Activated CD8-positive, alpha-beta T cell treated with anti-CD3 and anti-CD28 coated beads for 36 hours (primary cell): ENCODE measurements around the gene MARS1. TPM values are rescaled to one million over a fixed set of nuclear protein-coding genes. Genes with fewer than 3 reads are reported as not detected.
A peak's percentile ranks its signal among the peaks of the same experiment; 100 is the strongest.

Source experiments
- ATAC-seq: fragments of 200-7000 bp; cut with Tn5 transposase; one replicate; pipeline ENCODE4 v1.10.0; 2021; ENCODE audit warnings: mild to moderate bottlenecking, moderate library complexity
- CTCF ChIA-PET: fragments of 350-600 bp; sonication (Branson Sonifier 250); formaldehyde crosslinking; loops from one replicate; lab custom pipeline; 2021; ENCODE audit warnings: antibody characterized with exemption; lab: Charles Lee
- POLR2A ChIA-PET: fragments of 350-600 bp; sonication (Branson Sonifier 250); formaldehyde crosslinking; loops from one replicate; lab custom pipeline; 2021; ENCODE audit warnings: antibody characterized with exemption; lab: Charles Lee
- DNase-seq: peaks from one replicate; pipeline ENCODE4 v3.0.0-alpha.2; 2020
- H3K27ac Mint-ChIP-seq: one replicate; pipeline ENCODE4 v1.8.0; 2021; ENCODE audit warnings: mild to moderate bottlenecking, mixed read lengths
- H3K27me3 Mint-ChIP-seq: one replicate; pipeline ENCODE4 v1.8.0; 2021; ENCODE audit warnings: mixed read lengths
- H3K36me3 Mint-ChIP-seq: one replicate; pipeline ENCODE4 v1.8.0; 2021; ENCODE audit warnings: low read depth, mixed read lengths
- H3K4me1 Mint-ChIP-seq: one replicate; pipeline ENCODE4 v1.8.0; 2021; ENCODE audit warnings: low read depth, mixed read lengths
- H3K4me3 Mint-ChIP-seq: one replicate; pipeline ENCODE4 v1.8.0; 2021; ENCODE audit warnings: mild to moderate bottlenecking, moderate library complexity, mixed read lengths
- H3K9me3 Mint-ChIP-seq: one replicate; pipeline ENCODE4 v1.8.0; 2021; ENCODE audit warnings: mixed read lengths
- intact Hi-C: fragments of 100-400 bp; cut with micrococcal nuclease; formaldehyde crosslinking; loops from one replicate; pipeline ENCODE4 v1.10.0; 2022
- microRNA-seq: library from miRNA; unstranded; fragments of <30 nt; microRNA quantifications from one replicate; pipeline ENCODE4 v1.2.0, GENCODE V29; 2022; ENCODE audit warnings: borderline microRNAs expressed, borderline replicate concordance
- total RNA-seq, 2 experiments: library from RNA; stranded (reverse); gene quantifications; one replicate each; pipeline ENCODE4 v1.2.3, GENCODE V29; 2021
- TF ChIP-seq, protein P1 (sequence below): fragments of 200-600 bp; IDR thresholded peaks from one replicate; pipeline ENCODE4 v1.8.0; 2022; ENCODE audit warnings: antibody characterized with exemption, mild to moderate bottlenecking

The MARS1 gene
- total RNA-seq, 2 experiments from 2014 or later, result 343 to 345 TPM

DNA sequence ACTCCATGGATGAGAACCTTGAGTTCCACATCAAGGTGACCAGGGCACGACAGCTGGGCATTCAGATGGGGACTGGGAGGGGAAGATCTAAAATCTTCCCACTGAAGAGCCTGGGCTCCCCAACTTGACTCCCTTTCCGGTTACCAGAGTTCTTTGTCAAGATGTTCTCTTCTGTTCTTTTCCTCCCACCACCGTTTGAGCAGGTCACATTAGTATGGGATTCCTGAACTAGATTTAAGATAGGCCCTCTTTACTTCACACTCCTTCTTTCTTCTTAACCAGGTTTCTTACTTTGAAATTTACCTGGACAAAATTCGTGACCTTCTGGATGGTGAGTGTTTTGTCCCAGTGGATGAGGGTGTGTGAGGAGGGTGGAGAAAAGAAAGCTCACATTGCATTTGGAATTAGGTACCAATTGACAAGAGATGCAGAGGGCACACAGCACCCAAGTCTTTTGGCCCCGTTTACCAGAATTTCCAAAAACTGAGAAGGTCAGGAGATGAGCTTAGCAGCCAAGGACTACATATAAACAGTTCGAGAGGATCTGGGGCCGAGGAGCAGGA is 76.4 kb downstream of the MARS1 start:
- Mint-ChIP-seq H3K4me1 (no peaks in the 10 kb centered on the region), H3K36me3 (no peaks in the 10 kb centered on the region), H3K27ac (no peak overlapping the region), H3K9me3 (no peaks in the 10 kb centered on the region), H3K27me3 (no peaks in the 10 kb centered on the region), H3K4me3 (no peak overlapping the region)
- intact Hi-C loops, result no loop called here
- TF ChIP-seq, protein P1, sequence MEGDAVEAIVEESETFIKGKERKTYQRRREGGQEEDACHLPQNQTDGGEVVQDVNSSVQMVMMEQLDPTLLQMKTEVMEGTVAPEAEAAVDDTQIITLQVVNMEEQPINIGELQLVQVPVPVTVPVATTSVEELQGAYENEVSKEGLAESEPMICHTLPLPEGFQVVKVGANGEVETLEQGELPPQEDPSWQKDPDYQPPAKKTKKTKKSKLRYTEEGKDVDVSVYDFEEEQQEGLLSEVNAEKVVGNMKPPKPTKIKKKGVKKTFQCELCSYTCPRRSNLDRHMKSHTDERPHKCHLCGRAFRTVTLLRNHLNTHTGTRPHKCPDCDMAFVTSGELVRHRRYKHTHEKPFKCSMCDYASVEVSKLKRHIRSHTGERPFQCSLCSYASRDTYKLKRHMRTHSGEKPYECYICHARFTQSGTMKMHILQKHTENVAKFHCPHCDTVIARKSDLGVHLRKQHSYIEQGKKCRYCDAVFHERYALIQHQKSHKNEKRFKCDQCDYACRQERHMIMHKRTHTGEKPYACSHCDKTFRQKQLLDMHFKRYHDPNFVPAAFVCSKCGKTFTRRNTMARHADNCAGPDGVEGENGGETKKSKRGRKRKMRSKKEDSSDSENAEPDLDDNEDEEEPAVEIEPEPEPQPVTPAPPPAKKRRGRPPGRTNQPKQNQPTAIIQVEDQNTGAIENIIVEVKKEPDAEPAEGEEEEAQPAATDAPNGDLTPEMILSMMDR, result no peak
- ChIA-PET CTCF (interaction anchor here (1.0 to 2.3 kb wide), 2 partner anchors 16 to 19 kb away, joined by 3 to 10 read pairs; no protein-coding TSS in a partner anchor), POLR2A (interaction anchor here (0.9 kb wide), 1 partner anchor 28 kb away, joined by 3 read pairs; no protein-coding TSS in a partner anchor)
- no peak for ATAC-seq
- no peak for DNase-seq

Small RNAs within 50 kb of the gene (microRNA-seq; reads per million reads assigned to microRNA genes)
- gene MIR616, result 3.0 reads per million, percentile 4 among the genes with 10 or more reads in this experiment
- gene MIR6758, result 1.8 reads per million

Other genes starting within 250 kb of the MARS1 start
- 1 to 10 TPM; 1.7 to 2.1 TPM for gene STAC3, start 236.9 kb upstream of the MARS1 start, total RNA-seq
- gene R3HDM2, start 57.0 kb upstream of the MARS1 start, total RNA-seq, result 10 to 100 TPM; 33.2 to 44.0 TPM
- under 1 TPM in 1 of 2 experiments, not detected in 1; 0.16 TPM for gene INHBC, start 53.3 kb upstream of the MARS1 start, total RNA-seq
- gene INHBE, start 32.8 kb upstream of the MARS1 start, total RNA-seq, result 1 to 10 TPM; 1.7 to 2.3 TPM
- gene GLI1, start 28.3 kb upstream of the MARS1 start, total RNA-seq, result under 1 TPM; 0.20 to 0.83 TPM
- 100 to 1,000 TPM; 125 to 128 TPM for gene ARHGAP9, start 8.2 kb upstream of the MARS1 start, total RNA-seq
- 10 to 100 TPM; 28.0 TPM for gene DDIT3, start 32.4 kb downstream of the MARS1 start, total RNA-seq
- gene MBD6, start 34.8 kb downstream of the MARS1 start, total RNA-seq, result 10 to 100 TPM; 46.5 to 47.3 TPM
- 10 to 100 TPM; 66.2 to 68.6 TPM for gene DCTN2, start 59.1 kb downstream of the MARS1 start, total RNA-seq
- gene KIF5A, start 62.0 kb downstream of the MARS1 start, total RNA-seq, result 1 to 10 TPM; 1.2 to 1.3 TPM
- gene PIP4K2C, start 103.1 kb downstream of the MARS1 start, total RNA-seq, result 10 to 100 TPM; 10.7 to 12.3 TPM
- gene DTX3, start 116.8 kb downstream of the MARS1 start, total RNA-seq, result 10 to 100 TPM; 13.7 to 15.1 TPM
- gene ARHGEF25, start 123.4 kb downstream of the MARS1 start, total RNA-seq, result 1 to 10 TPM; 1.1 to 1.2 TPM
- 1 to 10 TPM in 1 of 2 experiments, under 1 TPM in 1; 0.61 to 1.4 TPM for gene B4GALNT1, start 145.1 kb downstream of the MARS1 start, total RNA-seq
- gene OS9, start 206.1 kb downstream of the MARS1 start, total RNA-seq, result 10 to 100 TPM; 53.0 to 56.3 TPM